ENCODE data around the gene PI4K2A.

Gene PI4K2A

GRCh38 chr10:97640174-97640867 lies at the start of gene PI4K2A:
TSS of gene PI4K2A (plus strand) at chr10:97640671. CDS start at chr10:97640743, 72 bp downstream.
- in situ Hi-C loops (cut with MboI; ENCODE audit: low sequenced_read_pairs), result no loop called here

GRCh38 chr10:97590748-97591495 lies 49.5 kb upstream of the PI4K2A start:
- in situ Hi-C loops (cut with MboI; ENCODE audit: low sequenced_read_pairs), result no loop called here

- in situ Hi-C loops (cut with MboI; ENCODE audit: low sequenced_read_pairs), result no loop called here
These were observed 47.0 kb upstream of the PI4K2A start for GRCh38 chr10:97593421-97593820.

GRCh38 chr10:97596101-97597082 lies 44.1 kb upstream of the PI4K2A start:
- in situ Hi-C loops (cut with MboI; ENCODE audit: low sequenced_read_pairs), result no loop called here

- in situ Hi-C loops (cut with MboI; ENCODE audit: low sequenced_read_pairs), result no loop called here
These were observed 42.7 kb upstream of the PI4K2A start for GRCh38 chr10:97597778-97598177.

- in situ Hi-C loops (cut with MboI; ENCODE audit: low sequenced_read_pairs), result no loop called here
These were observed 41.8 kb upstream of the PI4K2A start for GRCh38 chr10:97598407-97599271.

- in situ Hi-C loops (cut with MboI; ENCODE audit: low sequenced_read_pairs), result no loop called here
These were observed 41.2 kb upstream of the PI4K2A start for GRCh38 chr10:97599272-97599619.

- in situ Hi-C loops (cut with MboI; ENCODE audit: low sequenced_read_pairs), result no loop called here
These were observed 39.9 kb upstream of the PI4K2A start for GRCh38 chr10:97600616-97601015.

- in situ Hi-C loops (cut with MboI; ENCODE audit: low sequenced_read_pairs), result no loop called here
These were observed 38.9 kb upstream of the PI4K2A start for GRCh38 chr10:97601268-97602215.

GRCh38 chr10:97607095-97607636 lies 33.3 kb upstream of the PI4K2A start:
- in situ Hi-C loops (cut with MboI; ENCODE audit: low sequenced_read_pairs), result no loop called here

GRCh38 chr10:97608991-97609561 lies 31.4 kb upstream of the PI4K2A start:
- in situ Hi-C loops (cut with MboI; ENCODE audit: low sequenced_read_pairs), result no loop called here

- in situ Hi-C loops (cut with MboI; ENCODE audit: low sequenced_read_pairs), result no loop called here
These were observed 29.0 kb upstream of the PI4K2A start for GRCh38 chr10:97611473-97611872.

GRCh38 chr10:97612386-97612785 lies 28.1 kb upstream of the PI4K2A start:
- in situ Hi-C loops (cut with MboI; ENCODE audit: low sequenced_read_pairs), result no loop called here

GRCh38 chr10:97618285-97618684 lies 22.2 kb upstream of the PI4K2A start:
- in situ Hi-C loops (cut with MboI; ENCODE audit: low sequenced_read_pairs), result no loop called here

GRCh38 chr10:97618733-97619132 lies 21.7 kb upstream of the PI4K2A start:
- in situ Hi-C loops (cut with MboI; ENCODE audit: low sequenced_read_pairs), result no loop called here

- in situ Hi-C loops (cut with MboI; ENCODE audit: low sequenced_read_pairs), result no loop called here
These were observed 17.2 kb upstream of the PI4K2A start for GRCh38 chr10:97623277-97623676.

- in situ Hi-C loops (cut with MboI; ENCODE audit: low sequenced_read_pairs), result no loop called here
These were observed 12.7 kb upstream of the PI4K2A start for GRCh38 chr10:97627731-97628130.

GRCh38 chr10:97628228-97628627 lies 12.2 kb upstream of the PI4K2A start:
- in situ Hi-C loops (cut with MboI; ENCODE audit: low sequenced_read_pairs), result no loop called here

- in situ Hi-C loops (cut with MboI; ENCODE audit: low sequenced_read_pairs), result no loop called here
These were observed 11.2 kb upstream of the PI4K2A start for GRCh38 chr10:97629289-97629688.

All from HL-60/S4 (cell line).